Hepatocyte (in vitro differentiated cells): ENCODE results near the gene SLBP.

ENCODE experiments used
- CTCF ChIP-seq: fragments of 200-600 bp; sonication (generic); IDR thresholded peaks from 2 replicates; pipeline ENCODE4 v1.5.1; 2016; ENCODE audit warnings: antibody characterized with exemption, mild to moderate bottlenecking; ENCODE audit not compliant: poor library complexity
- EZH2phosphoT487 ChIP-seq: fragments of 200-600 bp; sonication (generic); IDR thresholded peaks from one replicate; pipeline ENCODE4 v1.6.1; 2018; ENCODE audit warnings: antibody characterized with exemption, mild to moderate bottlenecking, low read depth, moderate library complexity; ENCODE audit not compliant: unreplicated experiment, severe bottlenecking

- TF ChIP-seq EZH2phosphoT487, result no peak
- no peak for TF ChIP-seq CTCF
These were observed 20.8 kb upstream of the SLBP start for GRCh38 chr4:1732911-1733310.
